SK-N-SH treated with all-trans-retinoic acid at 6 μM for 48 hours (cell line): ENCODE results near the gene LSS.

Experiments used
- ESRRG ChIP-seq: fragments of 250-450 bp; sonication (Bioruptor Pico); IDR thresholded peaks from 2 replicates; pipeline ENCODE4 v1.6.1; 2021; ENCODE audit warnings: mild to moderate bottlenecking
- RARB ChIP-seq: fragments of 250-450 bp; sonication (Bioruptor Pico); IDR thresholded peaks from 2 replicates; pipeline ENCODE4 v1.8.0; 2021; ENCODE audit warnings: mild to moderate bottlenecking, moderate library complexity
- ZFP30 ChIP-seq: fragments of 450-650 bp; formaldehyde crosslinking; IDR thresholded peaks from 2 replicates; pipeline ENCODE4 v1.5.0; 2022; ENCODE audit warnings: mild to moderate bottlenecking, moderate library complexity
- ZNF565 ChIP-seq: fragments of 450-650 bp; formaldehyde crosslinking; conservative IDR thresholded peaks from 2 replicates; pipeline ENCODE4 v1.5.0; 2020; ENCODE audit warnings: low read depth, mild to moderate bottlenecking, moderate library complexity
- TF ChIP-seq, protein P1 (sequence below): fragments of 250-450 bp; sonication (Bioruptor Pico); IDR thresholded peaks from 2 replicates; pipeline ENCODE4 v1.8.0; 2020; ENCODE audit warnings: mild to moderate bottlenecking, moderate library complexity, borderline replicate concordance

DNA sequence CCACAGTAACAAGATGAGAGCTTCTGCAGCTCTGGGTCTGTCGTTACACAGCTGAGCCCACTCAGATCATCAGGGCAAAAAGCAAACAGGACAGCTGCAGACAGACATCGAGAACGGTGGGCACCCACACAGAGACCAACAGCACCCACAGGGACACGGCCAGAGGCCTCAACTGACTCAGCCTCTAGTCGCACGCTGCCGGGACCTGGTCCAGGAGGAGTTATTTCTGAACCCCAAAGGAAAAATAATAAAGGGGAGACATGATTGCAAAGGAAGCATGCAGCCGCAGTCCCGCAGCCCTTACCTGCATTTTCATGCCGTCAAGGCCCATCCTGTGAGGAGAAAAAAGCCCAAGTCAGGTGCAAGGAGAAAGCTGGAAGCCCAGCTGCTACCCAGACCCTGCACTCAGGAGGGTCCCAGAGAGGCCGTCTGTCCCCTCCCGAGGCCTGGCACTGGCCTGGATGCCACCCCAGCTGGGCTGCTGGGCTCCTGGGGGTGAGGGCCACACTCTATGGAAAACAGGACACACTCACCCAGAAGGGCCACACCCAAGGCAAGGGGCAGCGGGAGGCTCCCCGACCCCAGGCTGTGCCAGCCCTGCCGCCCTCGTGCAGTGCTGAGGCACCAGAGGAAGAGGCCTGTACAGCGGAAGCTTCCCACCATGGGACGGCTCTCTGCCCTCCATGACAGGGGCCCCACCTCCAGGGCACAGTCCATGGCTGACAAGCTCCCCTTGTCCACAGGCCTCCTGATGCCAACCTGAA is 15.7 kb downstream of the LSS start:
- TF ChIP-seq, protein P1, sequence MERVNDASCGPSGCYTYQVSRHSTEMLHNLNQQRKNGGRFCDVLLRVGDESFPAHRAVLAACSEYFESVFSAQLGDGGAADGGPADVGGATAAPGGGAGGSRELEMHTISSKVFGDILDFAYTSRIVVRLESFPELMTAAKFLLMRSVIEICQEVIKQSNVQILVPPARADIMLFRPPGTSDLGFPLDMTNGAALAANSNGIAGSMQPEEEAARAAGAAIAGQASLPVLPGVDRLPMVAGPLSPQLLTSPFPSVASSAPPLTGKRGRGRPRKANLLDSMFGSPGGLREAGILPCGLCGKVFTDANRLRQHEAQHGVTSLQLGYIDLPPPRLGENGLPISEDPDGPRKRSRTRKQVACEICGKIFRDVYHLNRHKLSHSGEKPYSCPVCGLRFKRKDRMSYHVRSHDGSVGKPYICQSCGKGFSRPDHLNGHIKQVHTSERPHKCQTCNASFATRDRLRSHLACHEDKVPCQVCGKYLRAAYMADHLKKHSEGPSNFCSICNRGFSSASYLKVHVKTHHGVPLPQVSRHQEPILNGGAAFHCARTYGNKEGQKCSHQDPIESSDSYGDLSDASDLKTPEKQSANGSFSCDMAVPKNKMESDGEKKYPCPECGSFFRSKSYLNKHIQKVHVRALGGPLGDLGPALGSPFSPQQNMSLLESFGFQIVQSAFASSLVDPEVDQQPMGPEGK (CRISPR knock-in tag) = no peak
- no peak for TF ChIP-seq ZNF565 (CRISPR knock-in tag)
- TF ChIP-seq RARB (CRISPR knock-in tag) = no peak
- no peak for TF ChIP-seq ESRRG (CRISPR knock-in tag)
- TF ChIP-seq ZFP30 (CRISPR knock-in tag) = no peak
